Muscle of arm (tissue), 12 donors: ENCODE results near the gene IRF2. TPM values are rescaled to one million over a fixed set of nuclear protein-coding genes. Genes with fewer than 3 reads are reported as not detected.

Experiments
- DNase-seq: peaks from one replicate; pipeline ENCODE4 v3.0.0-alpha.2; 2013
- polyA plus RNA-seq, 12 donors: library from polyadenylated mRNA; unstranded; fragments of 120-200 nt; gene quantifications; one replicate each; pipeline ENCODE4 v1.2.1, GENCODE V29; 2013; ENCODE audit not compliant: insufficient read length in 12 of 12

IRF2 gene
- polyA plus RNA-seq, 12 donors = 10.7 to 28.8 (median 18.2) TPM; not detected in 1

DNA sequence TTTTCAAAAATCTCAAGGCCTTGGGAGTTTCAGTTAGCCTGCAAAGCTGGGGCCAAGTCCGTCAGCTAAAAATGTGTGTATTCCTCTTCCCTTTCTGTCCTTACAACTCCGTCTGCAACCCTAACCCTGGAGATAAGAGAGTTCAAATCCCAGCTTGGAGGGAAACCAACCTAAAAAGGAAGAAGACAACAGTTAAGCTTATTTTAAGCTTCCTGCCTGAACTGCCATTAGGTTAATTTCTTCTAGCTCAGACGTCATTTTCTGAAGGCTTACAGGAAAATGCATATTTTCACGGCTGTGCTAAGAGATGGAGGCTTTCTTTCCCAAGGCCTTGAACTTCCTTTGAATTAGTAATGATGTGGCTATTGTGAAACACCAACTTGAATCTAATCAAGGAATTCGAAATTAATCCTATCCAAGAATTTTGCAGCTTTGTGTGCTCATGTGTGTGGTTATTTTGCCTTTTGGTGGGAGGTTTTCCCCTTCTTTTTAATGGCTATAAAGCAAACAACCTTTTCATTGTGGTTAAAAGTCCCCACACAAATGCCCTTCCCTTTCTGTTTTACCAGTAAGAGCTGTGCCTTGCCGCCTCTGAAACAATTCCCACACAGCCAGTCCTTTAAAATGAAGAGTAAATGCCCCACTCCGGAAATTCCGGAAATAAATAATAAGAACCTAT, 103.5 kb downstream of the IRF2 start:
- no peak for DNase-seq

DNA sequence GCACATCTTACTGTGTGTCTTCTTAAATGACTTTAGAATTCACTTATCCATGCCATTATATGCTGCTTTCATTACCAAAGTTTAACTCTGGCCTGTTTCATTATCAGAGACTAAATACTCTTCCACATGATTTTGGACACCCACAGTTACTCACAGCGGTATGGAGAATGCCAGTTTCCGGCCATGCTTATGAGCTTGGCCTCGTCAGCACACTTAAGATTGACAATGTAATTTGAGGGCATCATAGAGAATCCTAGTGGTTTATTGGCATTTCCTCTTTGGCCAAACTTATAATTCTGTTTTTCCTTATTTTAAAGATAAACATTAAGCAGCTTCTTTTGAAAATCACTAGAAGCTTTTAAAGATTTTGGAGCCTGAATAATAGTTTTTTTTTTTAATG, 104.5 kb downstream of the IRF2 start:
- DNase-seq = no peak

DNA sequence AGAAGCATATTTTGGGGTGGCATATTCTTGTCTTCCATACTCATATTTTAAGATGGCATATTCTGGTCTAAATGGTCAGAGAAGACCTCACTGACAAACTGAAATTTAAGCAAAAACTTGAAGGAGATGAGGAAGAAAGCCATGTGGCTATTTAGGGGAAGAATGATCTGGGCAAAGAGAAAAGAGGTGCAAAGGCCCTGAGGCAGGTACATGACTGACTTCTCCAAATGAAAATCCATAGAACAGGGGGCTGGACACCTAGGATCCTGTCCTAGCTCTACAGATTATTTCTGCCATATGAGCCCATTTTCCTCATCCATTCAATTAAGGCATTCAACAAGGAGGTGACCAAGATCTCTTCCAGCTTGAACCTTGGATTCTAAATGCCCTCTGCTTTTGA, 105.6 kb downstream of the IRF2 start:
- no peak for DNase-seq

DNA sequence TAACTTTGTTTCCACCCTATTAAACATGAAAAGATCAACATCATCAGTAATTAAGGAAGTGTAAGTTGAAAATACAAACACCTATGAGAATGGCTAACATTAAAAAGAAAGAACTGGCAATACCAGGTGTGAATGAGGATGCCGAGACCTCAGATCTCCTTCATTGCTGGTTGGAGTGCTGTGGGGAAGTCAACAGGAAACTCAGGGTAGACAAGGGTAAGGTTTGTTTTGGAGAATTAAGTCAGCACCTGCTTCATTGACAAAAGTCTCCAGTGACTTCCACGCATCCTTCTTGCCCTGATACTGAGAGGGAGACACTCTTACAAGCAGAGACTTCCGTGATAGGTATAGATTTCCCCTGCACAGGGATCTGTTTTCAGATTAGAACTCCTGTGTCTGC, 106.1 kb downstream of the IRF2 start:
- no peak for DNase-seq

DNA sequence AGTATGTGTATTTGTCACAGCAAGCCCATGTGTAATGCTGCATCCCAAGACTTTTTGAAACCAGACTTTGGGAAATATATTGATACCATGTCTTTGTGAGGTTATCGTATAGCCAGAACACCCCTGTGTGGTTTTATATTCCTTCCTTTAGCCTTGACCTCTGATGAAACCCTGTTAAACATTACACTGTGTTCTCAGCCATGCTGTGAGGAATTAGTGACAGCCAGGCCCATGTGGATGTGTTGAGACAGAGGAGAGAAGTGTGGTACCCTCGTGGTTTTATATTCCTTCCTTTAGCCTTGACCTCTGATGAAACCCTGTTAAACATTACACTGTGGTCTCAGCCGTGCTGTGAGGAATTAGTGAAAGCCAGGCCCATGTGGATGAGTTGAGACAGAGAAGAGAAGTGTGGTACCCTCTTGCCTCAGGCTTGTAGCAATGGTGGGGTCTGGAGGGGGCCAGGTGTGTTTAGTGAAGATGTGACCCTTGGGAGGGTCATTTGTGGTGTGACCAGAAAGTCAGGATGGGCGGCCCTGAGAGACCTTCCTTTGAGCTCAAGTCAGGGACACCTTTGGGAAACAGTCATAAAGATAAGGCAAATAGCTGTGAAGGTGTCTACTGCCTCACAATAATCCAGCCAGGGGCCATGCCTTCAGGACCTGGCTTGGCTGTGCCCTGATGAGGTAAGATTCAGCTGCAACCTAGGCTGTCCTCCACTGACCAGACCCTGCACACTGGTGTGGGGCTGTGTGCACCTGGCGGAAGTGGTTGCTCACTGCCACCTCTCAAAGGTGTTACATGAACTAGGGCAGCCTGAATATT, 110.0 kb downstream of the IRF2 start:
- DNase-seq = no peak

DNA sequence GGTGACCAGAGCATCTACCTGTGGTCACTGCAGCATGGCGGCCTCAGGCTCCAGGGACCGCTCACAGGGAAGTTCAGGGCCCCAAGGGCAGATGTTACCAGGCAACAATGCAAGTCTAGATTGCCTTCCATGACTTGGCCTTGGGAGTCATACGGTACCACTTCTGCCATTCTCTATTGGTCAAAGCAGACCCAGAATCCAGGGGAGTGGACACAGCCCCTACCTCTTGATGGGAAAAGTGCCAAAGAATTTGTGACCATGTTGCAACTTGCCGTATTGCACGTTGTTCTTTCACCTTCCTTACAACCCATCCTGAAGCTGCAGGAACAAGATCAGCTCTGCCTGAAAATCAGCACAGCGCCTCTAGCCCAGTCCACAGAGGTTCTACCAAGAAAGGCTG, 111.1 kb downstream of the IRF2 start:
- no peak for DNase-seq

DNA sequence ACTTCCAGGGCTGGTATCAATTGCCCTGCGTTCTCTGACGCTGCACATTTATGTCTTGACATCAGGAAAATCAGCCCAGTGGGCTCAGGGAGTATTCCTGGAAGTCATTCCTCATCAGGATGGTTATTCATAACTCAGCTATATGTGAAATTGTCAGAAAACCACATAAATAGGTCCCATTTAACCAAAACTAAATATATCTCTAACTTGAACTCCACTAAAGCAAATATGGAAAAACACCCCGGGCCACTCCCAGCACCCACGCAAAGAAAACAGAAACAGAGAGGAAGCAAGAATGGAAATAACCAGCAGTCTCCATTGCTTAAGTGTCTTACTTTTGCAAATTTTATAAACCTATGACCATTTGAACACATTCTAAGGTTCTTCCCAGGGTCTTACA, 112.0 kb downstream of the IRF2 start:
- no peak for DNase-seq

DNA sequence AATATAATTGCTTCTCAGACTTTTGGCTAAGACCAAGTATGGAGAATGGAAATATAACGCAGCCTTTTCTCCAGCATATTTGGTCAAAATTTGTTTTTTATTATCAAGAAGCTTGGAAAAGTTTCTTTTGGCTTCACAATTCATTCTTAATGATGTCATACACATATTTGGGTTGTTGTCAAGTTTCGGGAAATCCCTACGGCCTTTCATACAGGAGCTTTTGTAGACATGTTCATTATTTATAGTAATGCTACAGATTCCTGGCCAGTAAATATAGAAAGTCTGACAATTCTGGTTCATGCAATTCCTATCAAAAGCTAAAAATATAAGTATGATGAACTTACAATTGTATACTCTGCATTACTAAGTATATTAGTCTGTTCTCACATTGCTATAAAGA, 112.9 kb downstream of the IRF2 start:
- peak; percentile 86 for DNase-seq

DNA sequence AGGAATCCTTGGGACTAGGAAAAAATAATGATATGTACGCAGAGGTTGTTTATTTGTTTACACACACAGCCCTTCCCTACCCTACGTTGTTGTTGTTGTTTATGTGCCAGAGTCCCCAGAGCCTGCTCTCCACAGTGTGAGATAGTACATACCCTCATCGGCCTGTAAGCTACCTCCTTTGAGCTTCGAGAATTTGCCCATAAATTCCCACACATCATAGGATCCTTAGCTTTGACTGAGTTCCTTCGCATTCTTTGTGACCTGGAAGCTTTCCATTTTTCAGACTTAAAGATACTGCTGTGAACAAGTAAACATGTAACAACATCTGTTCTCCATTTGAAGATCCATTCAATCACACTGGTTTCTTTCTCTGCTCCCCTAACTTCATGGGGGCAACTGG, 114.5 kb downstream of the IRF2 start:
- peak; percentile 45 for DNase-seq

DNA sequence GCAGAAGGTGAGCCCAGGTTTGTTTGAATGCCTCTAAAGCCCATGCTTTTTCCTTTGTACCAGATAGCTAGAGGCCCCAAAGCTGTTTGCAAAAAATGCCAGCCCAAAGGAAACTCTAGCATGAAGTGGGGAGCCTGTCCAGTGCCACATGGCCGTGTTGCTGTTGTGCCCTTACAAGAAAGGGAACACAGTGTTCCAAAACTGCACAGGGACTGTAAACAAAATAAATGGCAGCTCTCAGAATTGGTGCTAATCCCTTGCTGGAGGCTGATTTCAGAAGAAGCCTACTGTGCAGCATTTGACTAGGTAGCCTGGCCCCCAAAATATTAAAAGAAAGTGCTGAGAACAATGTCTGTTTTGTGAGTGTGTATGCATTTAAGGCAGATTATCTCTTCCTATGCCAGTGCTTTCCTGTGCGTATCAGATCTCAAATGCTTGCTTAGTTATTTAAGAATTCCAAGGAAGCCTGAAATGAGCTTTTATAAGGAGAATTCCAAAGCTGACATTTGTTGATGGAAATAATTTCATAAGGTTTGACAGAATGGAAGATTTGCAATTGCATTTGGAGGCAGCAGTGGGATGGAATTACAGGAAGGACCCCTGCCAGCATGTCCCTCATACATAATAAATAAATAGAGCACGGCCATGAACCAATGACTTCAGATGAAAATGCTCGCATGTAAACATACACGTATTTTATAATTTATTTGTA, 115.7 kb downstream of the IRF2 start:
- no peak for DNase-seq

DNA sequence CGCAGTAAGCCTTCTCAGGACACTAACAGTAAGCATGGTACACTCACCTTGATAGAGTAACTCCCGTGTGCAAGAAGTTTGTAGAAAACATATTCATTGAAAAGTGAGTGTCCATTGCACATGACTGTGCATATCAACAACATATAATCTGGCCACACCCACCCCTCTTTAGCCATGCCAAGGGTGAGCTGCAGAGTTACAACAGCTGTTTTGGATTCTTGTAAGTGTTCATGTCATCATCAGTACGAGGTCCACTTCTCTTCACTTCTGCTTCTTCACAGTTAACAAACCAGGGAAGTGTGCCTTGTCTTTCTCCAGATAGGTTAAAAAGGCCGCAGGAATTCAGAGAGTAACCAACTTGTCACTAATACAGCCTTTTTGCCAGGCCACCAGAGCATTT, 116.6 kb downstream of the IRF2 start:
- no peak for DNase-seq

DNA sequence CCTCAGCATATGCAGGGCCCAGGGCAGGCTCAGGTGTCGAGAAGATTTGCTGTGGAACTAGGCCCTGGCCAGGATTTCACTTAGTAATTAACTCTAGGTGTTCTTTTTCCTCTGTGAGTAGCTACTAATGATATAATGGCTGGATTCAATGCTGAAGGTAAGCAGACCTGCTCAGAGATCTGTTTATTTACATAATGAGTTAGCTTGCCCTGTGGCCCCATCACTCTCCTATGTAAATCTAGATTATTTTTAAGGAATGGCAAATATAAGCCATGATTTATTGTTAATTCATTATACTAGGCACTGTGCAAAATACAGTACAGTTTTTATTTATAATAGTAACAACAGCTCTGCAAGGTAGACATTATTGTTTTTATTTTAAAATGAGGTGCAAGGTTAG, 117.2 kb downstream of the IRF2 start:
- no peak for DNase-seq

DNA sequence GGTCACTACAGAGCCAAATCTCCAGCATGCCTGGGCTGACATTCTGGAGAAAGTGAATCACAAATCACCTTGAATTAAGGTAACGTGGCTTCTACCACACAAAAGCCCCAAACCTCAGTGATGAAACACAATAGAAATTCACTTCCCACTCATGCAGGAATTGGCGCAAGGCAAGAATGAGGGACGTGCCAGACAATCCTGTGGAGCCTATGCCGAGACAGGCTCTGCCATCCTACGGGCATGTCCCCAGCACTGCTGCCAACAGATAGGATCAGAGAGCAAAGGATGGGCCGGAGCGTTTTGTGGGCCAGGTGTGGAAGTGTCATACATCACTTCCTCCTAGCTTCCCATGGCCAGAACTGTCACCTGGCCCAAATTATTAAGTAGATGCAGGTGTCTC, 118.0 kb downstream of the IRF2 start:
- no peak for DNase-seq

DNA sequence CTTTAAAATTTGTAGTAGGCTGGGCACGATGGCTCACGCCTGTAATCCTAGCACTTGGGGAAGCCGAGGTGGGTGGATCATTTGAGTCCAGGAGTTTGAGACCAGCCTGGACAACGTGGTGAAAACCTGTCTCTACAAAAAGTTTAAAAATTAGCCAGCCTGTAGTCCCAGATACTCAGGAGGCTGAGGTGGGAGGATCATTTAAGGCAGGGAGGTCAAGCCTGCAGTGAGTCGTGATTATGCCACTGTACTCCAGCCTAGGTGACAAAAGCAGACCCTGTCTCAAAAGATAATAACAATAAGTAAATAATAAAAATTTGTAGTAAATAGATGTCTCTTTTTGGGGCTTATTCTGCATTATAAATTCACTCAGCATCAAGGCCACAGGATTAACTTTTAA, 118.5 kb downstream of the IRF2 start:
- no peak for DNase-seq

DNA sequence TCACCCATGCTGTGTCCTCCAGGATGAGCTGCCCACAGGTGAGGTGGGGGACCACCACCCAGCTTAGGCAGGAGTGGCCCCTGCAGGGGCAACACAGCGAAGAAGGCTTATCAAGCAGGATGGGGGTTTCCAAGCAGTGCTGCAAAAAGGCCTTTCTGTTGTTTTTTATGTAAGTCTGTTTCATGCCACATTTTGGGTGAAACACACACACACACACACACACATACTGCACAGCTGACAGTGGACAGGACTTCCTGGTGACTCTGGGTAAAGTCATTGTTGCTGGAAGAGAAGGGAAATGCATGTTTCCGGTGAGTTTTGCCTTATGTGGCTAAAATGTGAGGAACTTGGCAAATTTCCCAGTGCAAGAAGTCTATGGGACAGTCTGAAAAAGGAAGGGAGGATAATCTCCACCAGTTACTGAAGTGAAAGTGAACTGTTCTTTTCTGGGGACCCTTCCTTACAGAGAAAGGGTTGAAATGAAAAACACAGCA, 119.2 kb downstream of the IRF2 start:
- peak; percentile 81 for DNase-seq

DNA sequence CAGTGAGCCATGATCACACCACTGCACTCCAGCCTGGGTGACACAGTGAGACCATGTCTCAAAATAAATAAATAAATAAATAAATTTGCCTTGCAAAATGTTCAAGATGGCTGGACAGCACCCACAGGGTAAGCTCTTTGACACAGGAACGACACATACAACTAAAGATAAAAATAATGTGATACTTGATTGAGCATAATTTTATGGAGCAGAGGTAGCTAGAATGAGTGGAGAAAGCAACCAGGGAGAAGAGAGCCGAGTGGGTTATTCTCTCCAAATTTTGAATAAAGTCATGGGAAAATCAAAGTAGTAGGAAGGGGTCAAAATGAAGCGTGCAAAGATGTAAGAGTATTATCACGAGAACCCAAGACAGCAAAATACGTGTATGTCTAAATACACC, 121.5 kb downstream of the IRF2 start:
- no peak for DNase-seq

DNA sequence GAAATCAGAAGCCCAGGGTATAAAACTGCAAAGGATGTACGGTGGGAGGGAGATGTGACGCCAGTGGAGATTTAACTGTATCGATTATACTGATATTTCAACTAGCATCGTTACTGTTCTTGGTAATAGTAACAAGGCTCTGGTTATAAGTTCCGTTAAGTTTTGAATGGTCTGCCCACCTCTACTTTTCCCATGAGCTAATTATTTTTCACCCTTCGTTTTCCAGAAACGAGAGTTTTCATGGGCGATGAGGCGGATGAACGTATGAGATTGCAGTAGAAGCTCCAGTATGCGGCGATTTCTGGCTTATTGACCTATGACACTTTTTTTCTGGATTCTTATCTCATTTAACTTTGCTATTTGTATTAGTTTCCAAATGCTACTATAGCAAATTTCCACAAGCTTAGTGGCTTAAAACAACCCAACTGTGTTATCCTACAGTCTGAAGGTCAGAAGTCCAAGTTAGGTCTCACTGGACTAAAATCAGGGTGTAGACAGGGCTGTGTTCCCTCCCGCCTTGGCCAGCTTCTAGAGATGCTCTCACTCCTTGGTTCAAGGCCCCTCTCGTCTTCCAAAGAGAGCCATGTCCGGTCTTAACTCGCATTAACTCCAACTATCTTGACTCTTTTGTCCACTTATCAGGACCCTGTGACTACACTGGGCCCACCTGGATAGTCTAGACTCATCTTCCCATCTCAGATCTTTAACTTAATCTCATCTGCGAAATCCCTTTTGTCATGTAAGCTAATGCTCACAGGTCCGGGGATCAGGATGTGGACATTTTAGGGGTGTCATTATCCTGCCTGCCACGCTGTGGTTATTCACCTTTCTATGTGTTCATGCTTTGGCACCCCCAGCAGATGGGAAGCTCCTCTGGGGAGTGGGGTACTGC, 122.5 kb downstream of the IRF2 start:
- DNase-seq = no peak

DNA sequence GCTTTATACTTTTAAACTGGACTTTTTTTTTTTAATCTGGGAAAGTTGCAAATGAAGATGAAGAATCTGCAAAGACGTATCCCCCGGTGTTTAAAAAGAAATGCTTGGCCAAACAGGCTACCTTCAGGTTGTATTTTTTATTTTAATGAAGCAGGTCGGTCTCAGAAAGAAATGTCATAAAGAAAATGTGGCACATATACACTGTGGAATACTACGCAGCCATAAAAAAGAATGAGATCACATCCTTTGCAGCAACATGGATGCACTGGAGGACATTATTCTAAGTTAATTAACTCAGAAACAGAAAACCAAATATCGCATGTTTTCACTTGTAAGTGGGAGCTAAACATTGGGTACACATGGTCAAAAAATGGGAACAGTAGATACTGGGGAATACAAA, 123.4 kb downstream of the IRF2 start:
- DNase-seq = no peak

DNA sequence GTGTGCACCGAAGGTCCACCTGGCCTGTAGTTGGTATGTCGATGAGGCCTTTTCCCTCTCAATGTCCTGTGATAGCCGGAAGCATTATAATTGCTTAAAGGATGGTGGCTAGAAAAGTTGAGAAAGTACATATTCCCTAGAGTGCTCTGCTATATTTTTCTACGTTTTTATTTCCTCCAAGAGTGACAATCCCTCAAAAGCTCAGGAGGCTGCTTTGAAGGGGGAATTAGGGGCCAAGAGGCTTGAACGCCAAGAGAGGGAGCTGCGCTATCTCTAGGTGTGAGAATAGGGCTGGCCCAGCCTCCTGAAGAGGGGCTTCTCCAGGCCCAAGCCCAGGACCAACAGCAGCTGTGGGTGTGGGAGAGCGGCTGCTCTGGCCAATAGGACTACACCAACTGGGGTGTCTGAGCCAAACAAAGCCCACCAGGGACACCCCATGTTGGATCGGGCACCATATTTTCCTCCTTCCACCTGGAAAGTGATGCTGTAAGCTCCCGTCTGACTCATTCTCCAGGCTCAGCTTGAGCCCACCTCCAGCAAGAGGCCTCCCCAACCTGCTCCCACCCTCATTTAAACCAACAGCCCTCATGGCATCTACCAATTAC, 124.0 kb downstream of the IRF2 start:
- DNase-seq = no peak

DNA sequence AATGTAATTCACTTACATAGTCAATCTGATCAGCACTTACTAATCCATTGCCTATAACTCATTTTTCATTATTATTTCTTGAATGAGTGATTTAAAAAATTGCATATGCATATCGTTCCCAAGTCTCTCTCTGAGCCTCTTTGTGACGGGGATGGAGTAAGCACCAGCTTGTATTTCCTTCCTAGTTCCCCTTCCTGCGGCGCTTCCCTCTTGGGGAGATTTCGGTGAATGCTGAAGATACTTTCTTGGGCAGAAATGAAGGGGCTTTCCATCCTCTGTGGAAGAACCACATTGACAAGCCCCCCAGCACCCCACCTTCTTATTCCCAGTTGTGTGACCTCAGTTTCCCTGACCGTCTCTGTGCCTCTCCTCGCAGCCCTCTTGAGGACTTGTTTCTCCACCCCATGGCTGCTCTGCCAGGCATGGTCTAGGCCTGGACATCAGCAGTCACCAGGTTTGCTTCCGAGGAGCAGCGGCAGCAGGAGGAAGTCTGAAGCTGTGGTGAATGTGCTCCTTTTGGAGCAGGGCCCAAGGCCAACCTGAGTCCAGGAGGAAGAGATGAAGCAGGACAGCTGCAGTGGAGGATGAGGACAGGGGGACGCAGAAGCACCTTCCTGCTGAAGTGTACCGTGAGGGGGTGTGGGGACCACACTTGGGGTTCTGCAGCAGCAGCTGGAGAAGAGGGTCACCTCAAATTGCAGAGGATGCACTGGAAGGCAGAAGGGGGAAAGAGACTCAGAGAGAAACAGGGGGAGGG, 124.9 kb downstream of the IRF2 start:
- no peak for DNase-seq
